Hindlimb muscle (tissue), 1 donor: ENCODE measurements around the gene HLA-DPB1. TPM values are rescaled to one million over a fixed set of nuclear protein-coding genes. Genes with fewer than 3 reads are reported as not detected.

Experiments used
- DNase-seq: peaks from one replicate; pipeline ENCODE4 v3.0.0-alpha.2; 2013
- polyA plus RNA-seq: library from polyadenylated mRNA; unstranded; fragments of 120-200 nt; gene quantifications from one replicate; pipeline ENCODE4 v1.2.1, GENCODE V29; 2013; ENCODE audit not compliant: insufficient read length

The HLA-DPB1 gene
- polyA plus RNA-seq, 1 donor: 19.2 TPM

GRCh38 chr6:33104887-33105286, 29.1 kb downstream of the HLA-DPB1 start:
- no peak for DNase-seq

GRCh38 chr6:33105386-33105785, 29.6 kb downstream of the HLA-DPB1 start:
- DNase-seq: no peak

DNA sequence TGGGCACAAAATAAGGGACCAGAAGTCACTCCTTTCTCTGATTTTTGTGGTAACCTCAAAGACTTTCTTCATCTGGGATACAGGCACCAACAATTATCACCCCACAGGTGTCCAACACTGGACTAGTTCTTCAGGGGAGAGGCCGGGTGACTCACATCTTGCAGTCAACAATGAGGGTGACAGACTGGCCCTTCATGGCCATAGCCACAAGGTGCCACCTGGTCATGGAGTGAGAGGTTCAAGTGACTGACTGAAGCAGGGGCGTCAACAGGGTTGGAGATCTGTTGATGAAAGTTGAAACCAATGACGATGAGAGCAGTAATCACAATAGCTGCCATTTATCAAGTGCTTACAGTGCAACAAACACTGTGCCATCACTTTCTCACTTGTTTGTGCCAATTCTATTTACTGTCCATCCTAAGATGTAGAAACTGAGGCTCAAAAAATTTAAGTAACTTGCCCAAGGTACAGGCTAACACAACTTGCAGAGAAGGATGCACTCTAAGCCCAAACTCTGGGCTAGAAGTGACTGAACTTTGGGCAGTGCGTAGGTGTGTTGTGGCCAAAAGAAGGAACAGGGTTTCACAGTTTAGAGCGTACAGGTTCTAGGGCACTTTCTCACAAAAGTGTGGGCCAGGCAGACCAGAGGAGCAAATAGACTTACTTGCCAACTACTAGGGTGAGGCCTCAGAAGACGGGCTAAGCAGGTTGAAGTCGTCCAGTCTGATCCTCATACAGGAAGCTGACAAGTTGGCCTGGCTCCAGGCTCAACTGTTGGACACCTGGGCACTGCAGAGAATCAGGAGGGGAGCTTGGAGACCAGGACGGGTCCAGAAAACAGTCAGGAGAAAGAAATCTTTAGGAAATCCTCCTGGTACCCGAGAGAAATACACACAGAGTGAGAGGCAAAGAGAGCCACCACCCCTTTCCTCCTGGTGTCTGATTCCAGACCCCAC, 30.4 kb downstream of the HLA-DPB1 start:
- no peak for DNase-seq

- no peak for DNase-seq
Observed at GRCh38 chr6:33107641-33108040, 31.9 kb downstream of the HLA-DPB1 start.

DNA sequence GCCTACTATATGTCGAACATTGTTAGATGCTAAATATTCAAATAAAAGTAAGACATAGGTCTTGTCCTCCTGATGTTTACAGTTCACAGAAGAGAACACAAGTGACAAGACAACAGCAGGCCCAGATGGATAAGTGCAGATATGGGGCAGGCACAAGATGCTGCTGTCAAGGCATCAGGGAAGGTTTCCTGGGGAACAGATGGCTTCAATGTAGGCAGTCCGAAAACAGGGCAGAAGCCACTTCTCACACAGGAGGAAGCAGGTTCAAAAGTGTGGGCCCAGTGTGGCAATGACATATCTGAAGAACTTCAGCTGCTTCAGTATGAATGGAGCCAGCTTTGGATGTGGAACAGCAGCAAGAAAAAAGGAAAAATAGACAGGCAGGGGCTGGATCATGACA, 32.5 kb downstream of the HLA-DPB1 start:
- DNase-seq: no peak

- peak; percentile 44 for DNase-seq
Observed at GRCh38 chr6:33112148-33112547, 36.4 kb downstream of the HLA-DPB1 start.

GRCh38 chr6:33113755-33114154, 38.0 kb downstream of the HLA-DPB1 start:
- no peak for DNase-seq

DNA sequence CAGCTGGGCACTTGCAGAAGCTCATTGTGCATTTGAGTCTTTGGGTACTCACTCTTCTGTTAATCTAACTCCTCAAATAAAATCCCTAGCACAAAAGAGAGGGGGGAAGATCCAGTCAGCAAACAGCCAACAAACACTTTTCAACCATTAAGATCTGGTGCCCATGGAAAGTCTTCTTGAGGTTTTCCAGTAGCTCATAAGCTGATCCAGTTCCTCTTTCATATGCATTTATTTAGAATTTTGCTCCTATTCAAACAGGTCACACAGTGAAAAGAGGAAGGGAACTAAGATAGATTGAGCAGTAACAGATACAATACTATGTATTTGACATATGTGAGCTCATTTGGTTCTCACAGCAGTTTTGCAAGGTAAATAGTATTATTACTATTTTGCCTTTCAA, 38.6 kb downstream of the HLA-DPB1 start:
- DNase-seq: no peak

DNA sequence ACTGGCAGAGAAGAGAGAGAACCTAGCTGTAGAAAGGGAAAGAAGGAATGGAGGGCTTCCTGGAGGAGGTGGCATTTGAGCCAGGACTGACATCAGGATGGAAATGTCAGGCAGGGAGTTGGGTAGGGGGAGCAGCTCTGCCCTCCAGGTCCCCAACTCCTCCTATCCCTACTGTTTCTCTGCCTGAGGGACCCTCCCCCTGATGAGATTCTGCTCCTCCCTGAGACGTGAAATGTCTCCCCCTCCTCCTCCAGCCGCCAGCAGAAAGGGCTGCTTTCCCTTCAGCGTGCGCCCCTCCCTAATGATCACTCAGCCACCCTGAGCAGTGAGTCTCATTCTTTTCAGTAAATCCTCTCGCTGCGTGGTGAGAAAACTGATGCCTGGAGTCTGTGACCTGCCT, 40.6 kb downstream of the HLA-DPB1 start:
- DNase-seq: no peak

DNA sequence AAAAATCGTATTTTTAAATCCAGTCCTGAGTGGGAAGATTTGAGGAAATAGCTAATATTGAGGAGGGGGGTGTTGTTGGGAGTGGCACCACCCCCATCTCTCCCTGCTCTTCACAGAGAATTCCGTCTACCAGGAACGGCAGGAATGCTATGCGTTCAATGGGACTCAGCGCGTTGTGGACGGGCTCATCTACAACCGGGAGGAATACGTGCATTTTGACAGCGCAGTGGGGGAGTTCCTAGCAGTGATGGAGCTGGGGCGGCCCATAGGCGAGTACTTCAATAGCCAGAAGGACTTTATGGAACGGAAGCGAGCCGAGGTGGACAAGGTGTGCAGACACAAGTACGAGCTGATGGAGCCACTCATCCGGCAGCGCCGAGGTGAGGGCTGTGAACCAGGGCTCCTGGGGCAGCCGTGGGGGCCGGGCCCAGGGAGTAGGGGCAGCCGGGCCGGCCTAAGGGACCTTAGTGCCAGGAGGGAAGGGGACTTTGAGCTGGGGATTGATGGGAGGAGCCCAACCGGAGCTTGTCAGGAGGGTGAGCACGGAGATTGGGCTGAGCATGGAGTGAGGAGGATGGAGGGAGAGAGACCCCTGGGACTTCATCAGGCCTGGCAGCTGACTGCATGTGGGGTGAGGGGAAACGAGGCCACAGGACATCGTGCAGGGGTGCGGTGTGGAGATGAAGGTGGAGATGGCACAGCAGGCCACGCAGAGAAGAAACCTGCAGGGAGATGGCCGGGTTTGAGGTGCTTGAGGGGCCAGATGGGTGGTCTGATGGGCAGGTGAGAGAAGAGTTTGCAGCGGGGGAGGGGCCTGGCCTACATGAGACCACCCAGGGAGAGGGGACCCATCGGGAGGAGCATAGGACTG, 41.3 kb downstream of the HLA-DPB1 start:
- DNase-seq: no peak

- DNase-seq: no peak
Observed at GRCh38 chr6:33117811-33118277, 42.1 kb downstream of the HLA-DPB1 start.

DNA sequence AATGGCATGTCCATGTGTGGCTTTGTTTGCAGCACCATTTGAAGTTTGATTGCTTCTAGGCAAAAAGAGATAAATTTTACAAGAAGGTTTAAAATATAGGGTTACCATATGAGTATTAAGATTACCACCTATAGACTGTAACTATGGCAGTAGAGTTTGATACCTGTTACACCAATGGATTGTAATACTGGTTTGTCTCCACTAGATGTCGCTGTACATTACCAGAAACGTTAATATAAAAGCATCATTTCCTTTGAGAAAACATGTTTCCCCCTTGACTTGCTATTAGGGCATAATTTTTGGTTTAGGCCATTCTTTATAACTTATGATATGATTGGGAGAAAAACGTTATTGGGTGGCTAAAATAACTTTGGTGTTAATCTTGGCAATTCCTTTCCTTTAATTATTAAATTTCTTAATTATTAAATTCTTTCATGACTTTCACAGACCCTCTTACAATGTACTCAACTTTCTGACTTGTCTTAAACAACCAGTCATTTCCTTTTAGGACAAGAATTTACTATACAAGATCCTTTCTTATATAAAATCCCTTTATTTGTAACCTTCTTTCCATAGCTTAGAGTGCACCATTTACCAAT, 42.8 kb downstream of the HLA-DPB1 start:
- peak; percentile 30 for DNase-seq

- no peak for DNase-seq
Observed at GRCh38 chr6:33120001-33120400, 44.2 kb downstream of the HLA-DPB1 start.

GRCh38 chr6:33123181-33123580, 47.4 kb downstream of the HLA-DPB1 start:
- DNase-seq: no peak

DNA sequence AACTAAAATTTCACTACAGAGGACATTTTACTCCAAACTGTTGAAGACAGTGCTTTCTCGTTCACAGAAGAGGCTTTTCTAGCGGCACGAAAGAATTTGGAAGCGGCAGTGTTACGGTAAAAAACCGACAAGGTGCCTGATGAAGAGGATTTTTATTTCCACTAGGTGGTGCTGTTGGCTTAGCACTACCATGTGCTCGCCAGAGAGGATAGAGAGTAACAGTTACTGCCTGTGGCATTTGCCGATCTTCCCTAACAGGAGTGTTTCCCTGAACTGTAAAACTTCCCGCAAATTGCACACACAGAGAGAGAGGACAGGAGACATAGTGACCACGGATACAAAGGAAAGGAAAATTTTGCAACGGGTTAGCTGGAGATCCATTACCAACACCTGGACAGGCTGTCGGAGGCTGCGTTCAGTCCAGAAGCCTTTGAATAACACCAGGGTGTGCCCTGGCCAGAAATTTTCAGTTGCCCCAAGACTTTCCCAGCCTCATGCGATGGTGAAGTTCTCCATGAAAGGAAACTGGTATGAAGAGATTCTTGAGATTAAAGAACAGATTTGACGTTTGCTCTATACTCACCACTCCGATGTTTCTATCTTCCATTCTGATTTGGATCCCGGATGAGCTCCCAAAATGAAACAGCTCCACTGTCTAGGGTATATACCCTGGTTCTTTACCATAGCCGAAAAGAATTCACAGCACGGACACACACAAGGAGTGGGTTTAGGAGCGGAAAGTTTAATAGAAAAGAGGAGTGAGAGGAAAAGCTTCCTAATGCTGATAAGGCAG, 48.1 kb downstream of the HLA-DPB1 start:
- DNase-seq: no peak

DNA sequence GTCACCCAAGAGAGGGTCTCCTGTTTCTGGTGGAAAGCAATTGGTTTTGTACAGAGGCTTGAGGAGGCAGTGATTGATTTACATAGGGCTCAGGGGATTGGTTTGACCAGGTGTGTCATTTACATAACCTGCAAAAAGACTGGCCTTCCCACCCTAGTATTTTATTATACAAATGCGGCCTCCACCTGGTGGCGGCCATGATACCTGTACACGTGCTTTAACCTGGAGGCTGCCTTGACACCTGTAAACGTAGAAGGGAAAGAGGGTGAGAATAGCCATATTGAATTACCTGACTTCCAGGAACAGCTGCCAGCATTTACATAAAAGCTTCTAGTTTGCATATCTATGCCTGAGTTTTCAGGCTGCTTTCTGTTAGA, 48.7 kb downstream of the HLA-DPB1 start:
- no peak for DNase-seq

DNA sequence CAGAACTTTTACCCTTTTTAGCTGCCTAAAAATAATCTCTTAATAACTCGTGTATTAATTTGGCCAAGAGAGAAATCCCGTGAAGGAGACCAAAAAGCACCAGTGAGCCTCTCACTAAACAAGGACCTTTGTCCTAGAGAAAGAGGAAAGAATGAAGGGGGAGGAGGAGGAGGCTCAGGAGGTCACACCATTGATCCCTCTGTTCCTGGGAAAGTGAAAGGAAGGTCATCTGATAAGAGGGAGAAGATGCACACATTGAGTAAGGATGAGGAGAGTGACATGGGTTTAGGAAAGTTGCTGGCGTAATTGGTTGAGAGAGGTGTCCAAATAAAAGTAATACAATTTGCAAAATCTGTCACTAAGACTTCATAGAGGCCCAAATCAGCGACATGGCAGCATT, 49.2 kb downstream of the HLA-DPB1 start:
- no peak for DNase-seq

DNA sequence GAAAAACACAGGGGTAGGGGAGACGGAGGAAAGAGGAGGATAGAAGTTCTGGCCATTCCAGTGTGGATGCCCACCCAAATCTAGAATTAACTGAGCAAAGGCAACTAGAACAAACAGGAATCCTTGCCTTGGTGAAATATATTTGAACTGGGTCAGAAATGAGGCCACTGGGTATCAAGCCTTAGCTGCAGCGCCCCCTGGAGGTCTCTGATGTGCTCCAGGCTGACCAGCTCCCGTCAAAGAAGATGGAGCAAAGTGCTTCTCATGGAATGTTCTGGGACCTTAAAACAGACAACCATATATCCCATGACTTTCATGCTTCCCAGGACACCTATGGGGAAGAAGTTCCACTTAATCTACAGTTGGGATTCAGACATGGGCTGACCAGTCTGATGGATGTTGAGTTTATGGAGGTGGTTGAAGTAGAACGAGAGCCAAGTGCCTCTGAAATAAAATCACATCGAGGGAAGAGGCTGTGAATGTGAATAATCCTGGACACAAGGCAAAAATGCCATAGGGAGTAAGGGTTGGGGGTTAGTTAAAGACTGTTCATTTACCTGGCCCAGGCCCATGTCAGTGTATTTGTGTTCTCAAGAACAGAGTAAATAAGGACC, 50.4 kb downstream of the HLA-DPB1 start:
- no peak for DNase-seq

- DNase-seq: no peak
Observed at GRCh38 chr6:33128318-33128717, 52.5 kb downstream of the HLA-DPB1 start.

DNA sequence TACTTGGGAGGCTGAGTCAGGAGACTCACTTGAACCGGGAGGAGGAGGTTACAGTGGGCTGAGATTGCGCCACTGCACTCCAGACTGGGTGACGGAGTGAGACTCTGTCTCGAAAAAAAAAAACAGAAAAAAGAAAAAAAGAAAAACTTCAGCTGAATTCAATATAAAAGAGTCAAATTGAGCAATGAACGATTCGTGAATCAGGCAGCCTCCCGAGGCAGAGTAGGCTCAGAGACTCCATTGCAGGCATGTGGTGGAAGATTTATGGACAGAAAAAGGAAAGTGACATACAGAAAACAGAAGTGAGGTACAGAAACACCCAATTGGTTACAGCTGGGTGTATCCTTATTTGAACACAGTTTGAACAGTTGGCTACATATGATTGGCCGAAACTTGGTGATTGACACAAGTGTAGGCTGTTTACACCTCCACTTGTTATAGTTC, 56.3 kb downstream of the HLA-DPB1 start:
- no peak for DNase-seq

DNA sequence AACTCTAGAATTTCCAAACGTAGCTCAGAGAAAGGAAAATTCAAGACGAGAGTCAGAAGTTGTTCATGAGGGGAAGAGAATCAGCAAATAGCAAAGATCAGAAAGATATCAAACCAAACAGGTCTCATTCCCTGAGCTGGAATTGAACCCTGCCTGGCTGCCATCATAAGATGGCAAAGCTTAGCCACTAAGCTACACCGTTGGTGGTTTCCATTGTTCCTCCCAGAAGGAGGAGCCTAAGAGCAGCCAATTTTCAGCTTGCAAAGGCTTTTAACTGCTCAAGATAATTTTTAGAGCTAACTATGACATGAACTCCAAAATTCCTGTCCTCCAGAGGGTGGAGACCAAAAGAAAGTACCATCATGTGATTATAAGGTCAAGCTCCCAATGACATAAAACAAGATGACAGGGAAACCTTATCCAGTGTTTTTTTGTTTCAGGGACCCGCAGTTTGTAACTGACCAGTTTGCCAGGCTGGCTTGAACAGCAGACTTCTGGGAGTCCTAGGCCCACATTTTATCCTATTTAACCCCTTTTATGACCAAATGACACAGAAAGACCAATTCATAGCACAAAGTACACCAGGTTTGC, 60.6 kb downstream of the HLA-DPB1 start:
- DNase-seq: no peak
